ENCODE data around the gene C1orf116. TPM values are rescaled to one million over a fixed set of nuclear protein-coding genes. Genes with fewer than 3 reads are reported as not detected.

C1orf116 gene
- total and polyA plus RNA-seq, 10 of the 15 experiments (the other 5 are each of a cell fraction or from before 2014, with no cell fraction given) = 0.01 to 0.08 TPM; not detected in 8

DNA sequence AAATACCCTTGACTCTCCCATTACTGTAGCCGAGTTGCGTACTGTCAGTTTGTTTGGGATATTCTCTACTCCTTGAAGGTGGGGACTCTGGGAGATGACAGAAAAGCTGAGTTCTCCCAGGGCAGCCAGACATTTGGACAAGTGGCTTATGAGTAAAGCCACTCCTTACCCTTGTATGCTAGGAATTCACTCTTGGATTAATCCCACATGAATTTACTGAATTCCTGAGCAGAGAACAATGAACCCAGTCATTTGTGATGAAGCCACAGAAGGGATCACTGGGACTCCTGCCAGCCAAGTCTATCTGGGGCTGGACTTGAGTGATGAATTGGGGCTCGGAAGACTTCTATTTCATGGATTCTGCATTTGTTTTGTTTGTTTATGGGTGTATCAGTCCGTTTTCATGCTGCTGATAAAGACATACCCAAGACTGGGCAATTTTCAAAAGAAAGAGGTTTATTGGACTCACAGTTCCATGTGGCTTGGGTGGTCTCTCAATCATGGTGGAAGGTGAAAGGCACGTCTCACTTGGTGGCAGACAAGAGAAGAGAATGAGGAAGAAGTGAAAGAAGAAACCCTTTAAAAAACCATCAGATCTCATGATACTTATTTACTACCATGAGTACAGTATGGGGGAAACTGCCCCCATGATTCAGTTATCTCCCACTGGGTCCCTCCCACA is 25.1 kb downstream of the C1orf116 start (continued):
- TF ChIP-seq ZSCAN29 (IDR thresholded peaks at IDR 0.05) (no peak), EGR1 (IDR thresholded peaks at IDR 0.05; ENCODE audit: borderline replicate concordance in 1 of 2, low read depth in 2 of 2, low read length in 2 of 2) (no peak), TCF7 (IDR thresholded peaks at IDR 0.05; ENCODE audit: borderline replicate concordance) (no peak), MXI1 (IDR thresholded peaks at IDR 0.05; ENCODE audit: low read depth, low read length) (no peak), STAT3 (IDR thresholded peaks at IDR 0.05; ENCODE audit: low read depth, low read length) (no peak), SMAD5 (IDR thresholded peaks at IDR 0.05; ENCODE audit: low read depth) (no peak)
- TF ChIP-seq, protein P1, sequence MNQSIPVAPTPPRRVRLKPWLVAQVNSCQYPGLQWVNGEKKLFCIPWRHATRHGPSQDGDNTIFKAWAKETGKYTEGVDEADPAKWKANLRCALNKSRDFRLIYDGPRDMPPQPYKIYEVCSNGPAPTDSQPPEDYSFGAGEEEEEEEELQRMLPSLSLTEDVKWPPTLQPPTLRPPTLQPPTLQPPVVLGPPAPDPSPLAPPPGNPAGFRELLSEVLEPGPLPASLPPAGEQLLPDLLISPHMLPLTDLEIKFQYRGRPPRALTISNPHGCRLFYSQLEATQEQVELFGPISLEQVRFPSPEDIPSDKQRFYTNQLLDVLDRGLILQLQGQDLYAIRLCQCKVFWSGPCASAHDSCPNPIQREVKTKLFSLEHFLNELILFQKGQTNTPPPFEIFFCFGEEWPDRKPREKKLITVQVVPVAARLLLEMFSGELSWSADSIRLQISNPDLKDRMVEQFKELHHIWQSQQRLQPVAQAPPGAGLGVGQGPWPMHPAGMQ (IDR thresholded peaks at IDR 0.05; ENCODE audit: borderline replicate concordance) = no peak

- H3K9me3 ChIP-seq (replicated peaks; ENCODE audit: control insufficient read depth, insufficient read depth, low read length) = no peaks in the 10 kb centered on the region
- intact Hi-C loops (cut with micrococcal nuclease; ENCODE audit: unreplicated experiment) = no loop called here
- ChIA-PET RAD21 (ENCODE audit: unreplicated experiment) (no interaction called here), SMC1A (ENCODE audit: uncharacterized antibody, unreplicated experiment) (interaction anchor here (0.7 kb wide), 1 partner anchor 12 kb away, joined by 3 read pairs; no protein-coding TSS in a partner anchor), POLR2A (no interaction called here), CTCF (interaction anchor here (0.7 to 4.4 kb wide), 12 partner anchors 7 to 505 kb away, joined by 3 to 35 read pairs (median 4); no protein-coding TSS in a partner anchor)
- H2AFZ ChIP-seq (ENCODE audit: control insufficient read depth, low read depth, low read length) = no peak overlapping the region
- no peak overlapping the region for H3K9ac ChIP-seq (ENCODE audit: control insufficient read depth, insufficient read depth, low read length)
- no peak overlapping the region for H3K4me2 ChIP-seq (ENCODE audit: control insufficient read depth, insufficient read depth)
- no peaks in the 10 kb centered on the region for H3K4me1 ChIP-seq (ENCODE audit: control insufficient read depth, insufficient read depth, low read length)
- no peak for ATAC-seq
- no TSS peak for BruUV-seq (replicated peaks)
- in situ Hi-C loops (cut with MboI) = no loop called here
- TF ChIP-seq SP1 (IDR thresholded peaks at IDR 0.05; ENCODE audit: low read depth, low read length) (no peak), ATF3 (IDR thresholded peaks at IDR 0.05; ENCODE audit: borderline replicate concordance, extremely low read depth, low read depth, low read length) (no peak), BCL3 (IDR thresholded peaks at IDR 0.05; ENCODE audit: borderline replicate concordance, insufficient read depth, low read depth, low read length, poor library complexity, severe bottlenecking) (no peak), GATAD2B (conservative IDR thresholded peaks at IDR 0.05; ENCODE audit: low read depth) (no peak), ATF2 (IDR thresholded peaks at IDR 0.05; ENCODE audit: low read length) (no peak), BACH1 (IDR thresholded peaks at IDR 0.05; ENCODE audit: borderline replicate concordance) (no peak), POLR2AphosphoS5 (IDR thresholded peaks at IDR 0.05; ENCODE audit: low read length) (no peak)
- no peaks in the 10 kb centered on the region for H4K20me1 ChIP-seq (ENCODE audit: control insufficient read depth, insufficient read depth)
- H3K4me3 ChIP-seq = no peak overlapping the region
- H3K27me3 ChIP-seq (replicated peaks in 1 of 2; ENCODE audit: control insufficient read depth in 2 of 2, insufficient read depth in 2 of 2, low read length in 1 of 2) = peaks cover 2 to 3% of the 10 kb centered on the region in 2 experiments
- no peaks in the 10 kb centered on the region for H3K79me2 ChIP-seq (ENCODE audit: control insufficient read depth, insufficient read depth, low read length)
- DNase-seq (ENCODE audit: low read depth, low spot score) = no peak
- no peak for FAIRE-seq
- no peaks in the 10 kb centered on the region for H3K36me3 ChIP-seq (ENCODE audit: control insufficient read depth in 2 of 2, insufficient read depth in 2 of 2, low read length in 1 of 2)
- no peak overlapping the region for H3K27ac ChIP-seq (ENCODE audit: control insufficient read depth, insufficient read depth)
- 6% methylated on average over 3 of the region's 3 CpGs for WGBS (ENCODE audit: insufficient coverage, insufficient replicate concordance, low lambda C conversion rate, missing lambda C conversion rate)
Measured at GRCh38 chr1:207006914-207007313, 25.6 kb downstream of the C1orf116 start.
